Measurements from ENCODE around the gene ZNF627.

The ZNF627 gene

DNA sequence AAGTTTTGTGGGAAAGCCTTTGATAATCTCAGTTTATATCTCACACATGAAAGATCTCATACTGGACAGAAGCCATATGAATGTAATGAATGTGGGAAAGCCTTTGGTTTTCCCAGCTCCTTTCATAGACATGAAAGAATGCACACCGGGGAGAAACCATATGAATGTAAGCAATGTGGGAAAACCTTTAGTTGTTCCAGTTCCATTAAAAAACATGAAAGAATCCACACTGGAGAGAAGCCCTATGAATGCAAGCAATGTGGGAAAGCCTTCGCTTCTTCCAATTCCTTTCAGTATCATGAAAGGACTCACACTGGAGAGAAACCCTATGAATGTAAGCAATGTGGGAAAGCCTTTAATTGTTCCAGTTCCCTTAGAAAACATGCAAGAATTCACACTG, 54.8 kb downstream of the ZNF627 start:
- no peak for TF ChIP-seq CTCF (conservative IDR thresholded peaks at IDR 0.05; ENCODE audit: control insufficient read depth, insufficient read depth, low read depth, low read length)
- no peak overlapping the region for H3K4me3 ChIP-seq (ENCODE audit: control insufficient read depth, low read depth, low read length)
- no peak for DNase-seq (ENCODE audit: low read depth)

- DNase-seq (ENCODE audit: low read depth), result no peak
These were observed 55.2 kb downstream of the ZNF627 start for GRCh38 chr19:11652492-11652891.

GRCh38 chr19:11656535-11656934, 59.3 kb downstream of the ZNF627 start:
- H3K4me3 ChIP-seq (ENCODE audit: control insufficient read depth, low read depth, low read length), result no peak overlapping the region
- DNase-seq (ENCODE audit: low read depth), result no peak
- no peak for TF ChIP-seq CTCF (conservative IDR thresholded peaks at IDR 0.05; ENCODE audit: control insufficient read depth, insufficient read depth, low read depth, low read length)

More at GRCh38 chr19:11652492-11652891, 55.2 kb downstream of the ZNF627 start:
- H3K4me3 ChIP-seq (ENCODE audit: control insufficient read depth, low read depth, low read length), result no peak overlapping the region
- TF ChIP-seq CTCF (conservative IDR thresholded peaks at IDR 0.05; ENCODE audit: control insufficient read depth, insufficient read depth, low read depth, low read length), result no peak

DNA sequence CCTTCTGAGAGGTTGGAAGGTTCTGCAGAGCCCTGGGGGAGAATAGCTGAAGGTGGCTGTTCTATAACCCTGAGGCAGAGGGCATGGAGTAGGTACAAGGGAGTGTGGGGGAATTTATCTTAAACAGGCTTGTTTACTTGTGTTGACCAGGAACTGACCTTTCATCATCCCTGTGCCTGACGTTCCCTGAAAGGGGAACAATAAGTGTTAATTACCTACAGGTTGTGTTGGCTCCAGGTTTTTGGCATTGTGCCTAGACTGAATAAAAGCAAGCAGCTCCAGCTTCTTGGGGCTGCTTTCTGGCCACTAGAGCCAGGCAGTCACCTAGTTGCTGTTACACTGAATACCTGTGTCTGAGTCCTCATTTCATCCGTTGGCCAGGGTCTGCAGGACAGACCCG, 60.0 kb downstream of the ZNF627 start:
- no peak overlapping the region for H3K4me3 ChIP-seq (ENCODE audit: control insufficient read depth, low read depth, low read length)
- DNase-seq (ENCODE audit: low read depth), result no peak
- no peak for TF ChIP-seq CTCF (conservative IDR thresholded peaks at IDR 0.05; ENCODE audit: control insufficient read depth, insufficient read depth, low read depth, low read length)

- no peak for DNase-seq (ENCODE audit: low read depth)
- H3K4me3 ChIP-seq (ENCODE audit: control insufficient read depth, low read depth, low read length), result no peak overlapping the region
- no peak for TF ChIP-seq CTCF (conservative IDR thresholded peaks at IDR 0.05; ENCODE audit: control insufficient read depth, insufficient read depth, low read depth, low read length)
These were observed 61.7 kb downstream of the ZNF627 start for GRCh38 chr19:11658970-11659369.

DNA sequence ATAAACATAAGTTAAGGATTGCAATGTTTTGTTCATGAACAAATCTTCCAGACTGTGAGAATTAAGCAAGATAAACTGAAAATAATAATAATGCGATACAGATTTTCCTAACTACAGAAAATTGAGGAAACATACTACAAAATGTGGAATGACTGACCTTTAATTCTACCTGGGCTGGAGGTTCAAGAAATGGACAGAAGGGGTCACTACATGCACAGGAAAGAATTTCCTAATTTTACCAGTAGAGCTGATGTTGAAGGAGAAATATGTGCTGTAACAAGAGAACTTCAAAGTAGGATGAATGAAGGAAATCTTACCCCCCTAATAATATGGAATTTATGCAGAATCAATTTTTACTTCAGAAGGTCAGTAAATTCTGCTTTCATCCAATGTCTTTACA, 62.3 kb downstream of the ZNF627 start:
- no peak overlapping the region for H3K4me3 ChIP-seq (ENCODE audit: control insufficient read depth, low read depth, low read length)
- peak; percentile 11 for TF ChIP-seq CTCF (conservative IDR thresholded peaks at IDR 0.05; ENCODE audit: control insufficient read depth, insufficient read depth, low read depth, low read length)
- DNase-seq (ENCODE audit: low read depth), result peak; percentile 10

- no peak for TF ChIP-seq CTCF (conservative IDR thresholded peaks at IDR 0.05; ENCODE audit: control insufficient read depth, insufficient read depth, low read depth, low read length)
- H3K4me3 ChIP-seq (ENCODE audit: control insufficient read depth, low read depth, low read length), result no peak overlapping the region
- DNase-seq (ENCODE audit: low read depth), result no peak
These were observed 65.0 kb downstream of the ZNF627 start for GRCh38 chr19:11662278-11662677.
